AG04449 (cell line): ENCODE data around the gene MACC1.
A peak's percentile ranks its signal among the peaks of the same experiment; 100 is the strongest.

ENCODE experiments used
- CTCF ChIA-PET: fragments of 350-600 bp; formaldehyde crosslinking; extraction: SDS; loops from one replicate; lab custom pipeline; 2021; ENCODE audit warnings: antibody characterized with exemption; lab: Yijun Ruan, JAX
- POLR2A ChIA-PET: fragments of 400-600, 350-600 bp; formaldehyde crosslinking; extraction: SDS; loops from one replicate; lab custom pipeline; 2020; ENCODE audit warnings: antibody characterized with exemption, inconsistent platforms; lab: Yijun Ruan, JAX
- DNase-seq: peaks from one replicate; pipeline ENCODE4 v3.0.0-alpha.2; 2010; ENCODE audit warnings: low read depth, low spot score
- H3K4me3 ChIP-seq: 2 replicates; pipeline ENCODE4 v1.5.1; 2011; ENCODE audit warnings: low read depth, mild to moderate bottlenecking, control low read depth, low read length
- TF ChIP-seq, protein P1 (sequence below): IDR thresholded peaks from one replicate; pipeline ENCODE4 v1.5.1; 2011; ENCODE audit warnings: mild to moderate bottlenecking, moderate library complexity, low read length, control low read depth, inconsistent platforms; ENCODE audit not compliant: insufficient read depth; ENCODE audit errors: missing control alignments

MACC1 gene

DNA sequence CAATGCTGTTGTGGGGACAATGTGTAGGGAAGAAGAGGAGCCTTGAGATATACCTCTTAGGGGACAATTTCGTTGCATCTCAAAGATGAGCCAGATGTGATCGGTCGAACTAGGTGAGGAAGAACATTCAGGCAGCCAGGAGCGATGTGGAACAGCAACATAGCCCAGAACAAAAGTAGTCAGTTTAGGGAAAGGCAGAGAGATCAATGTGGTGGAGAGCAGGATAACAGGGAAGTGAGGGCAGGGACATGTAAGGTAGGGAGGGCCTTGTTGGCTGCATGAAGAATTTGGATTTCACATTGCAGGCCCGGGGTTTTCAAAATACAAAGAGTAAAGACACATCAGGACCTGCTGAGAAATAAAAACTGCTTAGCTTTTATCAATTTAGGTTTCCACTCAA lies 29.1 kb upstream of the MACC1 start:
- H3K4me3 ChIP-seq, result no peak overlapping the region
- no peak for DNase-seq
- ChIA-PET CTCF (no interaction called here), POLR2A (no interaction called here)
- TF ChIP-seq, protein P1, sequence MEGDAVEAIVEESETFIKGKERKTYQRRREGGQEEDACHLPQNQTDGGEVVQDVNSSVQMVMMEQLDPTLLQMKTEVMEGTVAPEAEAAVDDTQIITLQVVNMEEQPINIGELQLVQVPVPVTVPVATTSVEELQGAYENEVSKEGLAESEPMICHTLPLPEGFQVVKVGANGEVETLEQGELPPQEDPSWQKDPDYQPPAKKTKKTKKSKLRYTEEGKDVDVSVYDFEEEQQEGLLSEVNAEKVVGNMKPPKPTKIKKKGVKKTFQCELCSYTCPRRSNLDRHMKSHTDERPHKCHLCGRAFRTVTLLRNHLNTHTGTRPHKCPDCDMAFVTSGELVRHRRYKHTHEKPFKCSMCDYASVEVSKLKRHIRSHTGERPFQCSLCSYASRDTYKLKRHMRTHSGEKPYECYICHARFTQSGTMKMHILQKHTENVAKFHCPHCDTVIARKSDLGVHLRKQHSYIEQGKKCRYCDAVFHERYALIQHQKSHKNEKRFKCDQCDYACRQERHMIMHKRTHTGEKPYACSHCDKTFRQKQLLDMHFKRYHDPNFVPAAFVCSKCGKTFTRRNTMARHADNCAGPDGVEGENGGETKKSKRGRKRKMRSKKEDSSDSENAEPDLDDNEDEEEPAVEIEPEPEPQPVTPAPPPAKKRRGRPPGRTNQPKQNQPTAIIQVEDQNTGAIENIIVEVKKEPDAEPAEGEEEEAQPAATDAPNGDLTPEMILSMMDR, result no peak

DNA sequence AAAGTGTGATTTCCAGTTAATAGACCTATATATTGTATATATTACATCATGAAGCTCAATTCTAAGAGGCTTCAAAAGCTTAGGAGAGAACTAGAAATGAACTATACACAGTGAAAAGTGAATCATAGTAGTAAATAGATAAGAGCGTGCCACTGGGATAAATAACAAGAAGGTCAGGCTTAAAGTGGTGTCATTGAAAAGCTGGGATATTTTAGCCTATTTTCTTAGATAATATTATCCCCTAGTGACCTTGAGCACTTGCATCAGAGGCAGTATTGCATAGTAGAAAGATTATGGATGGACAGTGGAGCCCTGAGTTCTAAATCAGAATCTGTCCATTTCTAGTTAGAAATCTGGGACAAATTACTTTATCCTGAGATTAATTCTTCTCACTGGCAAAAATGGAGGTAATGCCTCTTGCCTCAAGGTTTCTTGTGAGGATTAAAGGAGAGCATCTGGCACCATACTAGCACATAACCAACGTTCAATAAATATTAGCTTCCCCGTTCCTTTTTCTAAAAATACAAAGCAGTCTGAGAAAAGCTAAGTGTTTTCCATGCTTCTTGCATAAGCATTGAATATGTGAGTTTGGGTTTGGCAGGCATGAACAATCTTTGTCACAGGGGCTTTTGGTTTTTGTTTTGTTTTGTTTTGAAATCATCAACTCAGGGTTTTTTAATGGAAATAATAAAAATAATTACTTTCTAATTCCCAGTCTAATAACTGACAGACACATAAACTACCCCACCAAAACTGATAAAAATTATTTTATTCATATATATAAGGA lies 27.3 kb upstream of the MACC1 start:
- DNase-seq, result no peak
- TF ChIP-seq, protein P1, result no peak

DNA sequence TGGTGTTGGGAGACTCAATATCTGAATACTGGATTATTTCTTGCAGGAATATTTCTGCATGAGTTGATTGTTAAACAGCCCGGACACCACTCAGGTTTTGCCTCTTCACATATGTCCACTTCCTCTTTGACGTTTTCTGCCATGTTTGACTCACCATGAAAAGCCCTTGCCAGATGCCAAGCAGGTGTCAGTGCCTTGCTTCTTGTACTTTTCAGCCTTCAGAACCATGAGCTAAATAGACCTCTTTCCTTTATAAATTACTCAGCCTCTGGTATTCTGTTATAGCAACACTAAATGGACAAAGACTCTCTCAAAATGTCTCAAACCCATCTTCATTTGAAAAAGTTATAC lies 24.7 kb upstream of the MACC1 start:
- TF ChIP-seq, protein P1, result no peak
- H3K4me3 ChIP-seq, result no peak overlapping the region
- DNase-seq, result no peak
- ChIA-PET POLR2A (no interaction called here), CTCF (interaction anchor here (1.0 kb wide), 1 partner anchor 528 kb away, joined by 3 read pairs; no protein-coding TSS in a partner anchor)

More for the DNA sequence above, 27.3 kb upstream of the MACC1 start:
- ChIA-PET CTCF (no interaction called here), POLR2A (no interaction called here)
- no peak overlapping the region for H3K4me3 ChIP-seq

DNA sequence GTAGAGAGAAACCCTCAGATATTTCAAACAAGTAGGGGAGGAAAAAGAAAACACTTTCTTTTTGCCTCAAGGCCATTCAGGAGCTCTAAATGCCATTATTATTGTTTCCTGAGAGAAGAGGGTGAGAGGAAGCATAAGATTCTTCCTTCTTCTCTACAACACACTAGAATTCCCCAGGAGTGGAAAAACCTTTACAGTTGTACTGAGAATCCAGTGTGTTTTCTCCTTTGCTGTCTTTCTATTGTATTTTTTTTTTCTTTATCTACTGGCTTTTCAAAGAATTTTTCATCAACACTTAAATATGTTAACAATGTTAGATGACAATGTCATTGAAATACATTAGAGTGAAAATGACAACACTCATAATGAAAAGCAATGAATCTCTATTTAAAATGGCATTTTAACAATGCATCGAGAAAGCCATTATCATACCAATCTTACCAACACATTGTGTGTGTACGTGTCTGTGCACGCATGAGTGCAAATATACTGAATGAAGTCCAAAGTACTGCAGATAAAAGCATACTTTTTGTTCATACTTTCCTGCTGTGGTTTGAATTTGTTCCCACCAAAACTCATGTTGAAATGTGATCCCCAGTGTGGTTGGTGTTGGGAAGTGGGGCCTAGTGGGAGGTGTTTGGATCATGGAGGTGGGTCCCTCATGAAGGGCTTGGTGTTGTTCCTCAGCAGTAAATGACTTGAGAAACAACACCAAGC lies 24.2 kb upstream of the MACC1 start:
- POLR2A ChIA-PET, result no interaction called here
- CTCF ChIA-PET, result interaction anchor here (0.8 to 1.0 kb wide), 2 partner anchors 11 to 528 kb away, joined by 3 read pairs; no protein-coding TSS in a partner anchor
- H3K4me3 ChIP-seq, result no peak overlapping the region
- peak; percentile 78 for DNase-seq
- TF ChIP-seq, protein P1, result no peak

DNA sequence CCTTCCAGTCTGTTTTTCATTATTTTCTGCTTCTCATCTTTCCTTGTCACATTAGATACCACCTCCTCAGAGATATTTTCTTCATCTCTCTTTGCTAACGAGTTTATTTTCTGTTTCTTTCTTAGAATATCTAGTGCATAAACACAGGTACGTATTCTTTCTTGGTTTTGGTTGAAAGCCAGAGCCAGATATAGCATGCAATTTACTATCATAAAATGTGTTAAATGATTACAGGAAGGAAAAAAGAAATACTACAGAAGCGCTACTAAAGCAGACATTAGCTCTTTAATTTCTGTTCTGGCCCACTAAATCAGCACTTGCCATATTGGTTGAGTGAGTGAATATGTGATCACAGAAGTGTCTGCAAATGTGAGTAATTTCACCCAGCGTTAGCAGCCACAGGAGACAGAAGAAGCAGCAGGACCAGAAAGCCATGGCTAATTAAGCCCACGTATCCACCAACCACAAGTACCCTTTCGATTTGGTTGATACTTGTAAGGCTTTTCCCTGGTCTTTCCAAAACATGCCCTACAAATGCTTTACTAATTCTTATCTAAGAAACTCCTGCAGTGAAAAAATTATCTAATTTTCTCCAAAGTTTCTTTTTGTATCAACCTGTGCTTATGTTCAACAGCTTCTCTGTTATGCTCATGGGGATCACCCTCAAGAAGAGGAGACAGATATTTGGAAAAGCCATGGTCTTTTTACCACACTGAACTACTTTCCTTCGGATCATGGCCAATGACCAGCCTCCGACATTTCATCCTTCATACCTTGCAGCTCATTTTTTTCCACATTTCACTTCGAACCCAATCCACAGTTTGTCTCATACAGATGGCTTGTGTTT lies 23.1 kb upstream of the MACC1 start:
- H3K4me3 ChIP-seq, result no peak overlapping the region
- ChIA-PET CTCF (interaction anchor here (0.8 to 1.7 kb wide), 2 partner anchors 10 to 19 kb away, joined by 3 to 4 read pairs; no protein-coding TSS in a partner anchor), POLR2A (no interaction called here)
- DNase-seq, result no peak
- TF ChIP-seq, protein P1, result no peak
